K562 (cell line): ENCODE data around the gene HELZ. TPM values are rescaled to one million over a fixed set of nuclear protein-coding genes. Genes with fewer than 3 reads are reported as not detected.
"Not testable (repeated sequence)": the region's sequence is repeated elsewhere in the genome, so short reads cannot be mapped to it uniquely, and the experiment has no call there.

Source experiments
- ATAC-seq: fragments of 200-7000 bp; cut with Tn5 transposase; 3 replicates; pipeline ENCODE4 v1.9.1; 2020; ENCODE audit warnings: moderate library complexity
- BruUV-seq: library from RNA; stranded (reverse); fragments of 400-500 nt; replicated peaks from 2 replicates; lab custom pipeline; 2021; lab: Mats Ljungman, UMichigan
- CTCF ChIA-PET: fragments of 300-600 bp; formaldehyde crosslinking; extraction: SDS; loops from one replicate; lab custom pipeline; 2021; ENCODE audit warnings: low intra/inter-chr PET ratio; lab: Yijun Ruan, JAX
- POLR2A ChIA-PET: fragments of 300-600, 350-650 bp; sonication (Branson Sonifier 250); formaldehyde crosslinking; extraction: SDS; loops from one replicate; lab custom pipeline; 2021; ENCODE audit warnings: antibody characterized with exemption, inconsistent platforms; lab: Yijun Ruan, JAX
- DNase-seq, 4 experiments: peaks; one replicate each; pipeline versions ENCODE4 v3.0.0 to v3.0.0-alpha.2; 2011 to 2018; ENCODE audit warnings: low spot score in 3 of 4, mixed read lengths in 3 of 4; ENCODE audit errors: extremely low read depth in 1 of 4
- FAIRE-seq: peaks from 2 replicates; lab custom pipeline; 2011; peaks lifted over from hg19 to GRCh38; lab: Jason Lieb, UNC
- H2AFZ ChIP-seq: 2 replicates; pipeline ENCODE4 v1.6.0; 2011; ENCODE audit warnings: low read depth, low read length, control low read depth, inconsistent platforms
- H3K27ac ChIP-seq: fragments of 200-600 bp; 3 replicates; pipeline ENCODE4 v1.8.0; 2011; ENCODE audit warnings: low read depth, mild to moderate bottlenecking, control low read depth, inconsistent platforms, low read length, moderate library complexity, mixed read lengths; ENCODE audit errors: extremely low read depth
- H3K27me3 ChIP-seq, 2 experiments: fragments of 300-600 bp in 1 of 2; 2 replicates in 1 of 2; 3 replicates in 1 of 2; pipeline versions ENCODE4 v1.6.0 to v1.8.0; 2011; ENCODE audit warnings: inconsistent platforms in 2 of 2, low read length in 2 of 2, mild to moderate bottlenecking in 1 of 2, mixed read lengths in 1 of 2, moderate library complexity in 1 of 2; ENCODE audit not compliant: control insufficient read depth in 2 of 2, insufficient read depth in 2 of 2
- H3K36me3 ChIP-seq: fragments of 300-600 bp; 3 replicates; pipeline ENCODE4 v1.8.0; 2011; ENCODE audit warnings: mild to moderate bottlenecking, low read length, inconsistent platforms; ENCODE audit not compliant: control insufficient read depth, insufficient read depth
- H3K4me1 ChIP-seq, 2 experiments: fragments of 200-600 bp in 1 of 2; replicated peaks in 1 of 2; 2 replicates in 1 of 2; 3 replicates in 1 of 2; pipeline versions ENCODE4 v1.5.1 to v1.8.0; 2011; ENCODE audit warnings: inconsistent platforms in 2 of 2, low read length in 2 of 2, mild to moderate bottlenecking in 1 of 2, mixed read lengths in 1 of 2, moderate library complexity in 1 of 2; ENCODE audit not compliant: control insufficient read depth in 2 of 2, insufficient read depth in 2 of 2
- H3K4me2 ChIP-seq: 2 replicates; pipeline ENCODE4 v1.6.1; 2011; ENCODE audit warnings: low read length, control low read depth, inconsistent platforms, mixed read lengths; ENCODE audit not compliant: insufficient read depth
- H3K4me3 ChIP-seq: fragments of 200-600 bp; sonication (generic), shearing (Covaris generic); 2 replicates; pipeline ENCODE4 v1.5.1; 2016; ENCODE audit warnings: control low read depth, inconsistent platforms
- H3K79me2 ChIP-seq: fragments of 200-600 bp; 3 replicates; pipeline ENCODE4 v1.8.0; 2011; ENCODE audit warnings: low read length, inconsistent platforms; ENCODE audit not compliant: control insufficient read depth, insufficient read depth
- H3K9ac ChIP-seq, 2 experiments: 2 replicates each; pipeline versions ENCODE4 v1.6.0 to v1.6.1; 2011; ENCODE audit warnings: low read depth in 2 of 2, low read length in 2 of 2, control low read depth in 1 of 2, inconsistent platforms in 1 of 2, mild to moderate bottlenecking in 1 of 2, mixed read lengths in 1 of 2; ENCODE audit not compliant: insufficient read depth in 1 of 2
- H3K9me1 ChIP-seq: one replicate; pipeline ENCODE4 v1.6.0; 2011; ENCODE audit warnings: inconsistent platforms, mild to moderate bottlenecking, low read length, moderate library complexity; ENCODE audit not compliant: control insufficient read depth, insufficient read depth
- H3K9me3 ChIP-seq: replicated peaks from 2 replicates; pipeline ENCODE4 v1.5.1; 2011; ENCODE audit warnings: low read depth, low read length, inconsistent platforms; ENCODE audit not compliant: control insufficient read depth, insufficient read depth
- H4K20me1 ChIP-seq: replicated peaks from 2 replicates; pipeline ENCODE4 v1.6.1; 2011; ENCODE audit warnings: low read length, inconsistent platforms, mixed read lengths; ENCODE audit not compliant: control insufficient read depth, insufficient read depth
- ARNT ChIP-seq, 2 experiments: fragments of 450-650 bp; IDR thresholded peaks; 2 replicates each; pipeline ENCODE4 v1.6.1; 2016; ENCODE audit warnings: mild to moderate bottlenecking in 1 of 2
- E2F1 ChIP-seq: sonication (generic); formaldehyde crosslinking; IDR thresholded peaks from 2 replicates; pipeline ENCODE4 v1.8.1; 2023; ENCODE audit warnings: mild to moderate bottlenecking, missing genetic modification reagents, moderate library complexity
- GABPB2 ChIP-seq: fragments of 250-450 bp; sonication (Bioruptor Pico); conservative IDR thresholded peaks from 2 replicates; pipeline ENCODE4 v1.5.1; 2021; ENCODE audit warnings: mild to moderate bottlenecking
- GATAD2A ChIP-seq: fragments of 450-650 bp; IDR thresholded peaks from 2 replicates; pipeline ENCODE4 v1.6.1; 2017
- HDAC6 ChIP-seq: IDR thresholded peaks from 2 replicates; pipeline ENCODE4 v1.6.1; 2012; ENCODE audit warnings: low read depth, mild to moderate bottlenecking, control low read depth, inconsistent platforms, low read length, moderate library complexity
- HES1 ChIP-seq: fragments of 450-650 bp; IDR thresholded peaks from 2 replicates; pipeline ENCODE4 v1.6.1; 2016; ENCODE audit warnings: low read depth, mild to moderate bottlenecking, moderate library complexity
- KAT8 ChIP-seq: fragments of 450-650 bp; IDR thresholded peaks from 2 replicates; pipeline ENCODE4 v1.6.1; 2016; ENCODE audit warnings: low read depth, mild to moderate bottlenecking
- LEF1 ChIP-seq: fragments of 450-650 bp; IDR thresholded peaks from 2 replicates; pipeline ENCODE4 v1.6.1; 2016; ENCODE audit warnings: mild to moderate bottlenecking
- MAFG ChIP-seq: fragments of 450-650 bp; conservative IDR thresholded peaks from 2 replicates; pipeline ENCODE4 v1.6.1; 2016; ENCODE audit warnings: missing genetic modification characterization, missing compliant biosample characterization
- NFIC ChIP-seq: fragments of 450-650 bp; IDR thresholded peaks from 2 replicates; pipeline ENCODE4 v1.6.1; 2017; ENCODE audit warnings: mild to moderate bottlenecking, inconsistent platforms
- PML ChIP-seq: IDR thresholded peaks from 2 replicates; pipeline ENCODE4 v1.6.1; 2012; ENCODE audit warnings: low read length, inconsistent platforms
- SMAD4 ChIP-seq: fragments of 250-450 bp; sonication (Bioruptor Pico); conservative IDR thresholded peaks from 2 replicates; pipeline ENCODE4 v1.8.0; 2021; ENCODE audit warnings: inconsistent platforms, mild to moderate bottlenecking, moderate library complexity
- TAF9B ChIP-seq: fragments of 450-650 bp; IDR thresholded peaks from 2 replicates; pipeline ENCODE4 v1.6.1; 2018; ENCODE audit warnings: mild to moderate bottlenecking; ENCODE audit not compliant: partially characterized antibody
- TRIM28 ChIP-seq: fragments of 450-650 bp; IDR thresholded peaks from 2 replicates; pipeline ENCODE4 v1.6.1; 2017
- WGBS: fragments of 100-300 bp; shearing (Covaris generic); methylation state at CpG from one replicate; pipeline ENCODE4 v1.1.6; 2016; ENCODE audit warnings: low coverage, mixed read lengths; ENCODE audit not compliant: insufficient coverage; ENCODE audit errors: missing lambda C conversion rate; 5-methylcytosine and 5-hydroxymethylcytosine counted together
- in situ Hi-C: fragments of 300-500 bp; cut with MboI; formaldehyde crosslinking; loops from 4 replicates; pipeline ENCODE4 v1.15.0; 2018; ENCODE audit warnings: inconsistent platforms, mixed read lengths
- intact Hi-C: fragments of 100-400 bp; cut with micrococcal nuclease; formaldehyde crosslinking; loops from 2 replicates; pipeline ENCODE4 v1.14.2; 2022
- polyA plus RNA-seq, 8 experiments: library from polyadenylated mRNA; depleted of rRNA in 4 of 8; stranded (reverse) in 5 of 8; unstranded in 3 of 8; fragments of >200 nt; fragmentation: Nextera tagmentation in 2 of 8; fragmentation: Illumina TruSeq in 1 of 8; extraction: Ambion mirVana in 2 of 8; extraction: Trizol in 1 of 8; gene quantifications; 2 replicates each; pipeline versions ENCODE4 v1.2.1 to v1.2.3, GENCODE V29; 2011 to 2014; ENCODE audit warnings: inconsistent platforms in 1 of 8, missing spikeins in 1 of 8
- total RNA-seq, 7 experiments: library from RNA; depleted of rRNA in 6 of 7; stranded (reverse); fragments of >200 nt in 6 of 7; fragmentation: Illumina TruSeq in 2 of 7; extraction: Trizol in 2 of 7; gene quantifications; 2 replicates each; pipeline versions ENCODE4 v1.2.1 to v1.2.3, GENCODE V29; 2011 to 2021; ENCODE audit warnings: low replicate concordance in 1 of 7

HELZ gene
- total and polyA plus RNA-seq, 9 of the 15 experiments (the other 6 are each of a cell fraction or from before 2014, with no cell fraction given) = 5.2 to 39.8 (median 17.3) TPM

DNA sequence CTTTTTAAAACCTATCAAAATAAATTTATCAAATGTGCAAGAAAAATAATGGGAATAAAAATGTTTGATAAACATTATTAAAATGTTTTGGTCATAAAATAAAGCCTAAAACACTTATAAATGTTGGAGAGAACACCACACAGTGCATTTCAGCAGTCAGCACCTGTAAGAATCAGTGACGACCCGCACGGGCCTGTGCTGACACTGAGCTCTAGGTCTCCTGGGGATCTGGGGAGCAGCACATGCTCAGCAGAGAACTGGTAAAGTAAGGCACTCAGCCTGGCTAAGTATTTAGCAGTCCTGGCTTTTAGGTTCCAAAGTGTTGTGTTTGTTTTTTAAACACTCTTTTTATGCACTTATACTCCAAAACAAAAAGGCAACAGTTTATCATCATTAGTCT lies 46.9 kb downstream of the HELZ start (continued):
- TF ChIP-seq ARNT (IDR thresholded peaks at IDR 0.05) = no peak
- no peak for TF ChIP-seq GABPB2
- TF ChIP-seq HDAC6 = no peak
- no peak for TF ChIP-seq NFIC
- TF ChIP-seq TRIM28 = no peak
- no peak for TF ChIP-seq LEF1

- 75% methylated on average over 3 of the region's 3 CpGs for WGBS
- FAIRE-seq = not testable (repeated sequence)
Observed at GRCh38 chr17:67197023-67197422, 48.0 kb downstream of the HELZ start.

GRCh38 chr17:67196422-67196821 lies 48.6 kb downstream of the HELZ start:
- Histone ChIP-seq H3K9ac (no peak overlapping the region), H3K79me2 (no peaks in the 10 kb centered on the region), H3K4me3 (no peak overlapping the region), H3K27me3 (no peaks in the 10 kb centered on the region), H3K9me3 (no peaks in the 10 kb centered on the region), H2AFZ (no peak overlapping the region), H3K4me2 (no peak overlapping the region), H3K36me3 (peaks cover 56% of the 10 kb centered on the region), H3K4me1 (no peaks in the 10 kb centered on the region), H4K20me1 (no peaks in the 10 kb centered on the region; the same call in 1 of the 2 replicates), H3K27ac (no peak overlapping the region), H3K9me1 (no peaks in the 10 kb centered on the region)
- WGBS = 84% methylated on average over 1 of the region's 1 CpG
- ChIA-PET CTCF (no interaction called here), POLR2A (no interaction called here)
- no peak for FAIRE-seq
- TF ChIP-seq MAFG (tag) (no peak), SMAD4 (no peak), HES1 (no peak), GATAD2A (no peak), E2F1 (no peak), KAT8 (no peak), PML (no peak), TAF9B (no peak)
- in situ Hi-C loops (no loop called here), intact Hi-C loops (no loop called here)
- no TSS peak for BruUV-seq
- no peak for ATAC-seq
- no peak for DNase-seq

More at GRCh38 chr17:67197023-67197422, 48.0 kb downstream of the HELZ start:
- peaks cover 58% of the 10 kb centered on the region for H3K36me3 ChIP-seq
- in situ Hi-C loops, POLR2A ChIA-PET, H2AFZ ChIP-seq, H3K4me2 ChIP-seq, DNase-seq, BruUV-seq, H3K79me2 ChIP-seq, CTCF ChIA-PET, H3K27me3 ChIP-seq, H3K9me3 ChIP-seq, H3K9ac ChIP-seq, H4K20me1 ChIP-seq, H3K9me1 ChIP-seq, H3K27ac ChIP-seq, intact Hi-C loops, ATAC-seq, H3K4me1 ChIP-seq, H3K4me3 ChIP-seq: not testable (repeated sequence)
